ENCODE measurements around the gene KIF9.
"Not testable (repeated sequence)": the region's sequence is repeated elsewhere in the genome, so short reads cannot be mapped to it uniquely, and the experiment has no call there.

The KIF9 gene

DNA sequence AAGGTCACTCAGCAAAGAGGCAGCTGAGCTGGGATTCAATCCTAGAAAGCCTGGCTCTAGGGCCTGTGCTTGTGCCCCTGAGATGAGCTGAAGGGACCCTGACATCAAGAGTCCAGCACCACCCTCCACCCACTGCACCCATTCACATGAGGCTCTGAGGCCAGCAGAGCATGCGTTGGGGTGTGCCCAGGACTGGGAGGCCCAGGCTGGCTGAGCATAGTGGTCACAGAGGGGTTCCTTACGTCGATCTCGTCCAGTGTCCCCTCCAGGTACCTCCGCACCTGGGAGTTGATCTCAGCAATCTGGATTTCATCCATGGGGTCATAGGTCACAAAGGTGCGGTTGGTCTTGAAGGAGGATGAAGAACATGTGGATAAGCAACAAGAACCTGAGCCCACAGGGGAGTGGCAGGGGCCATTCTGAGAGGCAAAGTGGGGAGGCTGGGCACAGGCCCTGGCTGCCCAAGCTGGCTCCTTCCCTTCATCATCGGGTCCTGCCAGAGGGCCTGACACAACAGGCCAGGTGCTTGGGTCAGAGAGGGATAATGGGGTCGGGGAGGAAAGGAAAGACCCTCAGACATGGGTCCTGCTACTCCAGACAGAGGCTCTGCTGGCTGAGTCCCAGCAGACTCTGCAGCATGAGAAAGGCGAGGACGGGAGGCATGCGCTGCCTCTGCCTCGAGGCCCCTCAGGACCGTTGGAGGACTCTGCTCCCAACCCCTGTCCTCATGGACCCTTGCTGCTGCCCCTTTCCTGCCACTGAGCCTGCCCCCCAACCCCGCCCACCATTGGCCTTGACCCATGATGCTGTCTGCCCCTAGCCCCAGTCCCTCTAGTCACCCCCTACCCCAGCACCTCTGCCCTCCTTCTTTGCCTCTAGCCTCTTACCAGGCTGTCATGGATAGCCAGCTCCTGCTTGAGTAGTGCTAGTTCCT lies 35.2 kb downstream of the KIF9 start:
- DNase-seq, result no peak

DNA sequence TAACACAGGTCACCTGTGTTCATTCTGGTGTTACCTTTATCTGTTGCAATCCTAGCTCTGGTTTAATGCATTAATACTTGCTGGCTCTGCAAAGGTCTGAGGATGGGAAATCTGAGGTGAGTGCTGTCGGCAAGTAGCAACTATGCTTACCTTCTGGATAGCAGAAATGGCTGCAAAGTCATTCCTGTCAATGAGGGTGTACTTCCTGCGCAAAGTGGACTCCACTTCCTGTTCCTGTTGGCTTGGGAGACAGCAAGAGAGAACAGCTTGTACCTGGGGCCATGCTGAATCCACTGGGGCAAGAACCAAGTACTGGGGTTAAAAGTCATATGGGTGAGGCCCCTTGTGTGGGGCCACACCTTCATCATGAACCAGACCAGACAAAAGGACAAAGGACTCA lies 37.3 kb downstream of the KIF9 start:
- no peak for DNase-seq

GRCh38 chr3:47244531-47245100 lies 38.0 kb downstream of the KIF9 start:
- DNase-seq, result no peak

GRCh38 chr3:47243419-47244147 lies 39.0 kb downstream of the KIF9 start:
- DNase-seq, result no peak

DNA sequence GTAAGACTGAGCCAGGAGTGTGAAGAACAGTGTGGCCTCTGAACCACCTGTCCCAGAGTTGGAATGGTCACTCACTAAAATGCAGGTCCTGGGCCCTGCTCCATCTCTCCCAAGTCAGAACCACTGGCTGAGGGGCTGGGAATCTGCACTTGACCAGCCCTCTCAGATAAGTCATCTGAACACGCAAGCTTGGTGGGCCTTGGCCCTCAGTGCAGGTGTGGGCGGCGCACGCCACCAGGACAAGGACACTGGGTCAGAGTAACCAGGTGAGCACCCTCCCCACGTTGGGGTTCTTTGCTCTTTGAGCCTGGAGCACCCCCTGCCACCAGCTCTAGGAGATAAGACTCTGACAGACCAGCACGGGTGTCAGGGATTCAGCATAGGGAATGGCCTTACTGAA lies 42.7 kb downstream of the KIF9 start:
- DNase-seq, result no peak

GRCh38 chr3:47238017-47238416 lies 44.6 kb downstream of the KIF9 start:
- no peak for DNase-seq

- DNase-seq, result no peak
These were observed 54.5 kb downstream of the KIF9 start for GRCh38 chr3:47228088-47228487.

GRCh38 chr3:47227678-47228077 lies 54.9 kb downstream of the KIF9 start:
- DNase-seq, result no peak

- DNase-seq, result peak; percentile 12
These were observed 57.2 kb downstream of the KIF9 start for GRCh38 chr3:47225310-47225906.

DNA sequence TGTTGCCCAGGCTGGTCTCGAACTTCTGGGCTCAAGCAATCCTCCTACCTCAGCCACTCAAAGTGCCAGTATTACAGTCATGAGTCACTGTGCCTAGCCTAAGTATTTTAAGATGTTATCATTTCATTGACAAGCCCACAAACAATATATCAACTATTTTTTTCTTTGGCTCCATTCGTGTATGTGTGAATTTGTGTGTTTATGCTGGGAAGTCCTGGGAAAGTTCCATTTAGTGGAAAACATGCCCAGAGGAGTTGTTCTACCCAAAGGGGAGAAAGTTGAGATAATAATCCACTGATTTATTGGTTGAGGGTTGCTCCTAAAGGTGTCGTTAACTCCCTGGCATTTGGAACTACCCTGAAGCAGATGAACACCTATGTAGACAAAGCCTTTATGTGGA lies 58.8 kb downstream of the KIF9 start:
- no peak for DNase-seq

GRCh38 chr3:47221798-47222197 lies 60.8 kb downstream of the KIF9 start:
- DNase-seq, result no peak

DNA sequence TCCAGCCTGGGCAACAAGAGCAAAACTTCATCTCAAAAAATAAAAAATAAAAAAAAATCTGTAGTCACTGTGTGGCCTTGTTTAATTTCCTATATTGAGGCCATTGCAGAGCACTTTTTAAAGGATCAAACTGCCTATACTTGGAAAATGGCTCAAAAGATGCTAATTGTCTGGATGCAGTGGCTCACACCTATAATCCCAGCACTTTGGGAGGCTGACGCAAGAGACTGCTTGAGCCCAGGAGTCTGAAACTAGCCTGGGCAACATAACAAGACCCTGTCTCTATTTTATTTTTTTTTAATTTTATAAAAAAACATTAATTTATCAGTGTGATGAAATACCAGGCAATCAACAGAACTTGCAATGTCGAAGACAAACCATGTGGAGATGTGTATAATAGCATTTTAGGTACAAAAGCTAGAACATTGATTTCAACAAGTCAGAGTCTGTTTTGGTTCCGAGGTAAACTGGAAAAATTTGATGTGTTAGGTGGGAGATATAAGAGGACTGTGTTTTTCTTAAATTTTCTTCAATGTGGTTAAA lies 71.7 kb downstream of the KIF9 start:
- DNase-seq, result no peak

DNA sequence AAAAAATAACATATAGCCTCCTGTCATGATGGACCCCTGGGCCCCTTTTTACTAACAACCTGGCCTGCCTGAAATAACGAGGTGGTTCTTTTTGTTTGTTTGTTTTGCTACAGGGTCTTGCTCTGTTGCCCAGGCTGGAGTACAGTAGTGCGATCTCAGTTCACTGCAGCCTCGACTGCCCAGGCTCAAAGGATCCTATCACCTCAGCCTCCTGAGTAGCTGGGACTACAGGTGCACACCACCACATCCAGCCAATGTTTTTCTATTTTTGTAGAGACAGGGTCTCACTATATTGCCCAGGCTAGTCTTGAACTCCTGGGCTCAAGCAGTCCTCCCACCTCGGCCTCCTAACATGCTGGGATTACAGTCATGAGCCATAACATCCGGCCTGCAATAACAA lies 76.6 kb downstream of the KIF9 start:
- DNase-seq, result not testable (repeated sequence)

DNA sequence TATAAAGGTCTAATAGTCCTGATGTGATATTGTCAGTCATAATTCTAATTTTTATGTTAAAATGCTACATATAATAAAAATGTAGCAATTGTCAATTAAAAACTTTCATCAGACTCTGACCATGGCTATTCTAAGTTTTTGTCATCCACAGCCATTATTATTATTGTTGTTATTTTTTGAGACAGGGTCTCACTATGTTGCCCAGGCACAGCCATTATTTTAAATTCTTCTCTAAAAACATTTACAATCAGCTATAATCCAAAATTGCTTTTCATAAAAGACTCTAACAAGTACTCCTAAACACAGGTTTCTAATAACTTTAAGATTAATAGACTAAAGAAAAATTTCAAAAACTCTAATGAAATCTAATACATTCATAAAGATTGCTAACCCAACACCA lies 77.7 kb downstream of the KIF9 start:
- no peak for DNase-seq

GRCh38 chr3:47202542-47202941 lies 80.1 kb downstream of the KIF9 start:
- DNase-seq, result no peak

DNA sequence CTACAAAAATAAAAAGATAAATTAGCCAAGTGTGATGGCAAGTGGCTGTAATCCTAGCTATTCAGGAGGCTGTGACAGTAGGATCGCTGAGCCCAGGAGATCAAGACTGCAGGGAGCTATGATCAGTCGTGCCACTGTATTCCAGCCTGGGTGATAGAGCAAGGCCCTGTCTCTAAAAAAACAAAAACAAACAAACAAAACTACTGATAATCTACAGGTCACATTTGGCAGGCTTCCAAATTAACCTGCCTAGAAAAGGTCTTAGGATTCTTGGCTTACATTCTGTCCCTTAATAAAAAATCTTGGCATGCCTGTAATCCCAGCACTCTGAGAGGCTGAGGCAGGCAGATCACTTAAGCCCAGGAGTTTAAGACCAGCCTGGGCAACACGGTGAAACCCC lies 85.3 kb downstream of the KIF9 start:
- no peak for DNase-seq

GRCh38 chr3:47194994-47195393 lies 87.6 kb downstream of the KIF9 start:
- DNase-seq, result no peak

DNA sequence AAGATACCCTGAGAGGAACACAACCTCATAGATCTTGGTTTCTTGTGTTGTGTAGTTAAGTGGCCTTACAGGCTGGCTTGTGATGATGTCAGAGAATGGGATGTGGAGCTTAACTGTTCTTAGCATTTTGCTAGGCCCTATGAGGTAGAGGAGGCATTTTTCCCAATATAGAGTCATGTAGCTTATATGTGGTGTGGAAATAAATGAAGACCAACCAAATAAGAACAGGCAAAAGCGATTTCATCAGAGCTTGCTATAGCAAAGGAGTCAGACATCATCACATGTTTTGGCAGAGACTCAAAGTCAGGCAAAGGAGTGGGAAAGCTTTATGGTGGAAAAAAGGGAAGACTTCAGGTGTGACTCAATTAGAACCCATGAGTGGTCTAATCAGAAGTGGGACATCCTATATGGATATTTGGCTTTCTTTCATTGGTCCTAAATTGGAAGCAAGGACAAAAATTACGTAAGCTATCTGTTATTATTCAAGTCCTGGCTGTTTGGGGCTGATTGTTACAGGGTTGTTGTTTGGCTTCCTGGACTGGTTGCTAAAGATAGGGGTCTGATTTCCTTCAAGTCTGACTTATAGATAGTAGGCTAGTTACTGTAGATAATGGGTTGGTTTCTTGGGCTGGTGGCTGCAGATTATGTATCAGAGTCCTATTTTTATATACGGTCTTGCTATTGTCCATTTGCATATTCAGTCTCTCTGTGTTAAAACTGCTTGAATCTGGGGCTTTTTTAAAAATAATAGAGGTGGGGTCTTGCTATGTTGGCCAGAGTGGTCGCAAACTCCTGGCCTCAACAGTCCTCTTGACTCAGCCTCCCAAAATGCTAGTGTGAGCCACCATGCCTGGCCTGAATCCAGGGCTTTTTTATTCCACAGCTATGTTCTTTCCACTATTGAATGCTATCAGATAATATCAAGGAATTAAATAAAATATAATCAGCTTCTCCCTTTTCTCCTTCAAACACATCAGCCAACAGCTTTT lies 88.4 kb downstream of the KIF9 start:
- peak; percentile 80 for DNase-seq

DNA sequence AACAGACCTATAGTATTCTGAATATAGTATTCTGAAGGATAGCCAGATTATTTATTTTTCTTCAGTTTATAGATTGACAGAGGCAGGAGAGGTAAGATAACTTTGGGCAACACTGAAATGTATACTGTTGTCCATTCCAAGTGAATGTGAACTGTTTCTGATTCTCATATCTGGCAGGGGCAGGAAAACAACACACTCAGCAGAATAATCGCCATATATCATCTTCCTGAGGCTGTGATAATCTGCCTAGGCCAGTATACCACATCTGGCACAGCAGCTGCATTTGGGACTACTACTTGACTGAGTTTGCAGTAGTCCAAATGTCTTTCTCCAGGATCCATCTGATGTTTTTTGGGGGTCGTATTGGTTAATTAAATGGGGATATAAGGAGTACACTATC lies 96.3 kb downstream of the KIF9 start:
- peak; percentile 17 for DNase-seq

- not testable (repeated sequence) for DNase-seq
These were observed 100.9 kb downstream of the KIF9 start for GRCh38 chr3:47181685-47182084.

DNA sequence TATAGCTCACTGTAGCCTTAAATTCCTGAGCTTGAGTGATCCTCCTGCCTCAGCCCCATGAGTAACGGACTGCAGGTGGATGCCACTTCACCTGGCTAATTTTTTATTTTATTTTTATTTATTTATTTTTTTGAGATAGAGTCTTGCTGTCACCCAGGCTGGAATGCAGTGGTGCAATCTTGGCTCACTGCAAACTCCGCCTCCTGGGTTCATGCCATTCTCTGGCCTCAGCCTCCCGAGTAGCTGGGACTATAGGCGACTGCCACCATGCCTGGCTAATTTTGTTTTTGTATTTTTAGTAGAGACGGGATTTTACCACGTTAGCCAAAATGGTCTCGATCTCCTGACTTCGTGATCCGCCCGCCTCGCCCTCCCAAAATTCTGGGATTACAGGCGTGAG lies 102.6 kb downstream of the KIF9 start:
- DNase-seq, result not testable (repeated sequence)

All from hematopoietic multipotent progenitor cell treated with erythropoietin and hydrocortisone succinate and interleukin-3 and kit ligand, for 6 days (in vitro differentiated cells).